Measurements from ENCODE around the gene CIC.

Gene CIC

GRCh38 chr19:42306646-42307045 is 37.6 kb downstream of the CIC start:
- H3K27ac ChIP-seq (ENCODE audit: low read length), result no peak overlapping the region
- peaks cover 3% of the 10 kb centered on the region; the same call in 1 of the 2 replicates for H3K27me3 ChIP-seq (replicated peaks; ENCODE audit: insufficient read depth, low read length)
- TF ChIP-seq EZH2phosphoT487 (IDR thresholded peaks at IDR 0.05; ENCODE audit: low read length) (no peak), EZH2 (optimal IDR thresholded peaks at IDR 0.05; ENCODE audit: low read depth, low read length) (no peak)
- TF ChIP-seq, protein P1, sequence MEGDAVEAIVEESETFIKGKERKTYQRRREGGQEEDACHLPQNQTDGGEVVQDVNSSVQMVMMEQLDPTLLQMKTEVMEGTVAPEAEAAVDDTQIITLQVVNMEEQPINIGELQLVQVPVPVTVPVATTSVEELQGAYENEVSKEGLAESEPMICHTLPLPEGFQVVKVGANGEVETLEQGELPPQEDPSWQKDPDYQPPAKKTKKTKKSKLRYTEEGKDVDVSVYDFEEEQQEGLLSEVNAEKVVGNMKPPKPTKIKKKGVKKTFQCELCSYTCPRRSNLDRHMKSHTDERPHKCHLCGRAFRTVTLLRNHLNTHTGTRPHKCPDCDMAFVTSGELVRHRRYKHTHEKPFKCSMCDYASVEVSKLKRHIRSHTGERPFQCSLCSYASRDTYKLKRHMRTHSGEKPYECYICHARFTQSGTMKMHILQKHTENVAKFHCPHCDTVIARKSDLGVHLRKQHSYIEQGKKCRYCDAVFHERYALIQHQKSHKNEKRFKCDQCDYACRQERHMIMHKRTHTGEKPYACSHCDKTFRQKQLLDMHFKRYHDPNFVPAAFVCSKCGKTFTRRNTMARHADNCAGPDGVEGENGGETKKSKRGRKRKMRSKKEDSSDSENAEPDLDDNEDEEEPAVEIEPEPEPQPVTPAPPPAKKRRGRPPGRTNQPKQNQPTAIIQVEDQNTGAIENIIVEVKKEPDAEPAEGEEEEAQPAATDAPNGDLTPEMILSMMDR (IDR thresholded peaks at IDR 0.05; ENCODE audit: low read length), result no peak
- H3K36me3 ChIP-seq (replicated peaks; ENCODE audit: insufficient read depth, low read length), result no peaks in the 10 kb centered on the region
- no peaks in the 10 kb centered on the region for H3K9me3 ChIP-seq (replicated peaks; ENCODE audit: insufficient read depth, low read length)
- no peak overlapping the region for H3K4me2 ChIP-seq (ENCODE audit: low read depth, low read length)
- H3K9me2 ChIP-seq (replicated peaks; ENCODE audit: insufficient read depth, low read length), result no peaks in the 10 kb centered on the region
- H3K4me1 ChIP-seq (ENCODE audit: low read length), result peaks cover 3% of the 10 kb centered on the region; the same call in 1 of the 2 replicates
- H3K4me3 ChIP-seq (ENCODE audit: low read length), result no peak overlapping the region
- H3K9ac ChIP-seq (ENCODE audit: low read length), result no peak overlapping the region
- H3K79me2 ChIP-seq (ENCODE audit: low read length), result no peaks in the 10 kb centered on the region
- H4K20me1 ChIP-seq (ENCODE audit: insufficient read depth, low read length), result no peaks in the 10 kb centered on the region
- DNase-seq, result no peak
- H3F3A ChIP-seq (ENCODE audit: insufficient read depth, low read length), result no peaks in the 10 kb centered on the region
- no peak overlapping the region for H2AFZ ChIP-seq (ENCODE audit: low read length)

DNA sequence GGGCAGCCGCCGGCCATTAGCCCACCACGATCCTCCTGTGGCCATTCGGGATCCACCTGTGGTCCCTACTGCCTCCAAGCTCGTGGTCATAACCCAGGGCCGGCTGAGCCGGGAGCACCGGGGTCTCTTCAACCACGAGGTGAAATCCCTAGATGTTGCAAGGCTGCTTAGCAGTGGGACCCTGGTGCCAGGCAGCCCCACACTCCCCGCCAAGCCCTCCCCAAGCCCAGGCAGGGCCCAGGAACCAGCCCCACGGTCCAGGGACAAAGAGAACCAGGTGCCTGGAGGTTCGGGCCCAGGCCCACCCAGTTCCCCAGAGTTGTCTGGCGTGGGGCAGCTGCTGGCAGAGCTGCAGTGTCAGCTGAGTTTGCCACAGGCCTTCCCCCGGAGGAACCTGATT is 40.6 kb downstream of the CIC start:
- Histone ChIP-seq H3K9me2 (replicated peaks; ENCODE audit: insufficient read depth, low read length) (no peaks in the 10 kb centered on the region), H3K36me3 (replicated peaks; ENCODE audit: insufficient read depth, low read length) (no peaks in the 10 kb centered on the region), H3K4me3 (ENCODE audit: low read length) (no peak overlapping the region), H3K9ac (ENCODE audit: low read length) (no peak overlapping the region), H3K79me2 (ENCODE audit: low read length) (no peaks in the 10 kb centered on the region), H3K27me3 (replicated peaks; ENCODE audit: insufficient read depth, low read length) (peaks cover 31% of the 10 kb centered on the region), H3K27ac (ENCODE audit: low read length) (no peak overlapping the region), H3K4me2 (ENCODE audit: low read depth, low read length) (no peak overlapping the region), H3K9me3 (replicated peaks; ENCODE audit: insufficient read depth, low read length) (no peaks in the 10 kb centered on the region), H3K4me1 (ENCODE audit: low read length) (no peaks in the 10 kb centered on the region), H4K20me1 (ENCODE audit: insufficient read depth, low read length) (no peaks in the 10 kb centered on the region), H2AFZ (ENCODE audit: low read length) (no peak overlapping the region), H3F3A (ENCODE audit: insufficient read depth, low read length) (no peaks in the 10 kb centered on the region)
- TF ChIP-seq, protein P1 (IDR thresholded peaks at IDR 0.05; ENCODE audit: low read length), result no peak
- TF ChIP-seq EZH2phosphoT487 (IDR thresholded peaks at IDR 0.05; ENCODE audit: low read length), result no peak
- DNase-seq, result no peak

- Histone ChIP-seq H3K79me2 (ENCODE audit: low read length) (no peaks in the 10 kb centered on the region), H4K20me1 (ENCODE audit: insufficient read depth, low read length) (no peaks in the 10 kb centered on the region), H3K27me3 (replicated peaks; ENCODE audit: insufficient read depth, low read length) (peaks cover 37% of the 10 kb centered on the region), H3K27ac (ENCODE audit: low read length) (no peak overlapping the region), H3K4me3 (ENCODE audit: low read length) (no peak overlapping the region), H3K36me3 (replicated peaks; ENCODE audit: insufficient read depth, low read length) (no peaks in the 10 kb centered on the region), H3K4me1 (ENCODE audit: low read length) (no peaks in the 10 kb centered on the region), H3K4me2 (ENCODE audit: low read depth, low read length) (no peak overlapping the region), H3K9me3 (replicated peaks; ENCODE audit: insufficient read depth, low read length) (no peaks in the 10 kb centered on the region), H2AFZ (ENCODE audit: low read length) (no peak overlapping the region), H3F3A (ENCODE audit: insufficient read depth, low read length) (no peaks in the 10 kb centered on the region), H3K9ac (ENCODE audit: low read length) (no peak overlapping the region), H3K9me2 (replicated peaks; ENCODE audit: insufficient read depth, low read length) (no peaks in the 10 kb centered on the region)
- no peak for DNase-seq
- no peak for TF ChIP-seq EZH2phosphoT487 (IDR thresholded peaks at IDR 0.05; ENCODE audit: low read length)
Observed at GRCh38 chr19:42311657-42312056, 42.6 kb downstream of the CIC start.

DNA sequence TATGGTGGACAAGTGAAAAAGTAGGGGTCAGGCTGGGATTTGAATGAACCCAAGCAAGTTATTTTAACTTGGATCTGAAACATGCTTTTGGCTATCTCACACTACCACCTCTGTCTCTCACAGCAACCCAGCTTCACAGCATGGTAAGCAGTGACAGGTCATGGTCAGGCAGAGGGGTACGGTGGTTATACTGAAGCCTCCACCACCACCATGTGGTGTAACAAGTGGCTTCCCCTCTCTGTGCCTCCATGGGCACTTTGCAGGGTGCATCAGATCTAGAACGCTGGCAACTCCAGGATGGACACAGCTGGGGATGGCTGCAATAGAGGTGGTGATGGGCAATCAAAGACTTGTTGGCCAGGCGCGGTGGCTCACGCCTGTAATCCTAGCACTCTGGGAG is 43.3 kb downstream of the CIC start:
- Histone ChIP-seq H2AFZ (ENCODE audit: low read length) (no peak overlapping the region), H3K4me3 (ENCODE audit: low read length) (no peak overlapping the region), H3K36me3 (replicated peaks; ENCODE audit: insufficient read depth, low read length) (no peaks in the 10 kb centered on the region), H3K9me3 (replicated peaks; ENCODE audit: insufficient read depth, low read length) (no peaks in the 10 kb centered on the region), H3K9ac (ENCODE audit: low read length) (no peak overlapping the region), H3K27me3 (replicated peaks; ENCODE audit: insufficient read depth, low read length) (peaks cover 37% of the 10 kb centered on the region), H3K4me1 (ENCODE audit: low read length) (peaks cover 3% of the 10 kb centered on the region; the same call in 1 of the 2 replicates), H3F3A (ENCODE audit: insufficient read depth, low read length) (no peaks in the 10 kb centered on the region), H3K27ac (ENCODE audit: low read length) (no peak overlapping the region), H4K20me1 (ENCODE audit: insufficient read depth, low read length) (no peaks in the 10 kb centered on the region), H3K9me2 (replicated peaks; ENCODE audit: insufficient read depth, low read length) (no peaks in the 10 kb centered on the region), H3K79me2 (ENCODE audit: low read length) (no peaks in the 10 kb centered on the region), H3K4me2 (ENCODE audit: low read depth, low read length) (peak overlapping the region; percentile 81; the same call in 1 of the 2 replicates)
- DNase-seq, result no peak
- TF ChIP-seq, protein P1 (IDR thresholded peaks at IDR 0.05; ENCODE audit: low read length), result no peak
- TF ChIP-seq EZH2 (optimal IDR thresholded peaks at IDR 0.05; ENCODE audit: low read depth, low read length), result no peak
- TF ChIP-seq EZH2phosphoT487 (IDR thresholded peaks at IDR 0.05; ENCODE audit: low read length), result no peak
